Smooth muscle cell (in vitro differentiated cells): Measurements from ENCODE around the gene SDHAF3. TPM values are rescaled to one million over a fixed set of nuclear protein-coding genes. Genes with fewer than 3 reads are reported as not detected.

ENCODE experiments used
- DNase-seq: peaks from one replicate; lab custom pipeline; 2025; ENCODE audit not compliant: unreplicated experiment; lab: John Stamatoyannopoulos, UW
- H2AFZ ChIP-seq: fragments of 200-600 bp; sonication (generic); 2 replicates; pipeline ENCODE4 v1.6.0; 2016; ENCODE audit warnings: antibody characterized with exemption, low read depth, mild to moderate bottlenecking
- H3F3A ChIP-seq: fragments of 200-600 bp; sonication (generic); 2 replicates; pipeline ENCODE4 v1.6.0; 2017; ENCODE audit warnings: antibody characterized with exemption, low read depth
- H3K27ac ChIP-seq: fragments of 200-600 bp; sonication (generic); 2 replicates; pipeline ENCODE4 v1.5.1; 2016; ENCODE audit warnings: low read depth, mild to moderate bottlenecking
- H3K27me3 ChIP-seq: fragments of 200-600 bp; sonication (generic); 2 replicates; pipeline ENCODE4 v1.6.1; 2016; ENCODE audit warnings: low read depth, mild to moderate bottlenecking
- H3K36me3 ChIP-seq: fragments of 200-600 bp; sonication (generic); 2 replicates; pipeline ENCODE4 v1.5.1; 2016; ENCODE audit warnings: low read depth
- H3K4me1 ChIP-seq: fragments of 200-600 bp; sonication (generic); 2 replicates; pipeline ENCODE4 v1.5.1; 2016; ENCODE audit warnings: low read depth
- H3K4me2 ChIP-seq: fragments of 200-600 bp; sonication (generic); 2 replicates; pipeline ENCODE4 v1.6.0; 2016; ENCODE audit warnings: mild to moderate bottlenecking
- H3K4me3 ChIP-seq: fragments of 200-600 bp; sonication (generic); 2 replicates; pipeline ENCODE4 v1.5.1; 2016; ENCODE audit warnings: mild to moderate bottlenecking
- H3K79me2 ChIP-seq: fragments of 200-600 bp; sonication (generic); 2 replicates; pipeline ENCODE4 v1.6.0; 2016; ENCODE audit warnings: low read depth, mild to moderate bottlenecking
- H3K9ac ChIP-seq: fragments of 200-600 bp; sonication (generic); 2 replicates; pipeline ENCODE4 v1.6.0; 2016; ENCODE audit warnings: low read depth
- H3K9me3 ChIP-seq: fragments of 200-600 bp; sonication (generic); replicated peaks from 2 replicates; pipeline ENCODE4 v1.5.1; 2016; ENCODE audit warnings: low read depth
- H4K20me1 ChIP-seq: fragments of 200-600 bp; sonication (generic); 2 replicates; pipeline ENCODE4 v1.6.0; 2016; ENCODE audit warnings: low read depth
- CTCF ChIP-seq: fragments of 200-600 bp; sonication (generic); IDR thresholded peaks from 2 replicates; pipeline ENCODE4 v1.5.1; 2017; ENCODE audit warnings: borderline replicate concordance, mild to moderate bottlenecking, antibody characterized with exemption; ENCODE audit not compliant: insufficient read depth, poor library complexity, severe bottlenecking
- WGBS: methylation state at CpG from one replicate; pipeline ENCODE4 v1.1.7; 2016; ENCODE audit warnings: low lambda C conversion rate; 5-methylcytosine and 5-hydroxymethylcytosine counted together
- polyA plus RNA-seq: library from polyadenylated mRNA; unstranded; fragments of >200 nt; fragmentation: Nextera tagmentation; extraction: Ambion mirVana; gene quantifications from 2 replicates; pipeline ENCODE4 v1.2.1, GENCODE V29; 2016
- total RNA-seq: library from RNA; depleted of rRNA; stranded (reverse); fragments of >200 nt; gene quantifications from 2 replicates; pipeline ENCODE4 v1.2.3, GENCODE V29; 2014

The SDHAF3 gene
- total and polyA plus RNA-seq, 2 experiments from 2014 or later, result 25.6 to 28.5 TPM

- H4K20me1 ChIP-seq, result no peaks in the 10 kb centered on the region
- no peaks in the 10 kb centered on the region for H3K79me2 ChIP-seq
- no peak for DNase-seq
- WGBS, result 10% methylated on average over 1 of the region's 1 CpG
- H3K9ac ChIP-seq, result no peak overlapping the region
- no peak overlapping the region for H2AFZ ChIP-seq
- no peak overlapping the region for H3K27ac ChIP-seq
- no peaks in the 10 kb centered on the region for H3F3A ChIP-seq
- no peak for TF ChIP-seq CTCF
- no peaks in the 10 kb centered on the region for H3K36me3 ChIP-seq
- H3K4me3 ChIP-seq, result no peak overlapping the region
- no peak overlapping the region for H3K4me2 ChIP-seq
- H3K9me3 ChIP-seq, result no peaks in the 10 kb centered on the region
- no peaks in the 10 kb centered on the region for H3K27me3 ChIP-seq
- H3K4me1 ChIP-seq, result peaks cover 7% of the 10 kb centered on the region
Measured at GRCh38 chr7:97090761-97091353, 26.6 kb upstream of the SDHAF3 start.

- H3K4me2 ChIP-seq, result peak overlapping the region; percentile 6
- no peak overlapping the region for H3K4me3 ChIP-seq
- WGBS, result 34% methylated on average over 3 of the region's 3 CpGs
- H2AFZ ChIP-seq, result no peak overlapping the region
- no peak for DNase-seq
- H3K27me3 ChIP-seq, result no peaks in the 10 kb centered on the region
- H3K27ac ChIP-seq, result no peak overlapping the region
- no peaks in the 10 kb centered on the region for H3K36me3 ChIP-seq
- H3K9me3 ChIP-seq, result no peaks in the 10 kb centered on the region
- H4K20me1 ChIP-seq, result no peaks in the 10 kb centered on the region
- TF ChIP-seq CTCF, result no peak
- no peak overlapping the region for H3K9ac ChIP-seq
- H3K79me2 ChIP-seq, result no peaks in the 10 kb centered on the region
- H3K4me1 ChIP-seq, result peaks cover 7% of the 10 kb centered on the region
- H3F3A ChIP-seq, result no peaks in the 10 kb centered on the region
Measured at GRCh38 chr7:97094284-97094930, 23.1 kb upstream of the SDHAF3 start.

GRCh38 chr7:97096037-97096436, 21.5 kb upstream of the SDHAF3 start:
- Histone ChIP-seq H2AFZ (no peak overlapping the region), H3F3A (no peaks in the 10 kb centered on the region), H3K9ac (no peak overlapping the region), H3K27me3 (no peaks in the 10 kb centered on the region), H3K4me2 (no peak overlapping the region), H4K20me1 (no peaks in the 10 kb centered on the region), H3K36me3 (no peaks in the 10 kb centered on the region), H3K27ac (no peak overlapping the region), H3K4me3 (no peak overlapping the region), H3K9me3 (no peaks in the 10 kb centered on the region), H3K4me1 (peaks cover 2% of the 10 kb centered on the region), H3K79me2 (no peaks in the 10 kb centered on the region)
- TF ChIP-seq CTCF, result no peak
- 95% methylated on average over 2 of the region's 2 CpGs for WGBS
- DNase-seq, result no peak

GRCh38 chr7:97096661-97097060, 20.8 kb upstream of the SDHAF3 start:
- no peak overlapping the region for H3K4me2 ChIP-seq
- no peaks in the 10 kb centered on the region for H3K4me1 ChIP-seq
- DNase-seq, result no peak
- no peaks in the 10 kb centered on the region for H3F3A ChIP-seq
- no peaks in the 10 kb centered on the region for H3K36me3 ChIP-seq
- H2AFZ ChIP-seq, result no peak overlapping the region
- no peak overlapping the region for H3K27ac ChIP-seq
- peaks cover 4% of the 10 kb centered on the region for H3K27me3 ChIP-seq
- H4K20me1 ChIP-seq, result no peaks in the 10 kb centered on the region
- H3K79me2 ChIP-seq, result no peaks in the 10 kb centered on the region
- H3K9me3 ChIP-seq, result no peaks in the 10 kb centered on the region
- no peak for TF ChIP-seq CTCF
- no peak overlapping the region for H3K4me3 ChIP-seq
- 93% methylated on average over 4 of the region's 4 CpGs for WGBS
- no peak overlapping the region for H3K9ac ChIP-seq
